SU-DHL-6 (cell line): ENCODE data around the gene TXLNG.

Source experiments
- EZH2phosphoT487 ChIP-seq: fragments of 200-600 bp; sonication (generic), shearing (Covaris generic); conservative IDR thresholded peaks from 2 replicates; pipeline ENCODE4 v1.6.1; 2018; ENCODE audit warnings: mild to moderate bottlenecking, antibody characterized with exemption, low read length, moderate library complexity, mixed read lengths
- TF ChIP-seq, protein P1 (sequence below): fragments of 200-600 bp; sonication (generic); IDR thresholded peaks from one replicate; pipeline ENCODE4 v1.5.1; 2017; ENCODE audit warnings: antibody characterized with exemption, mild to moderate bottlenecking, low read length, moderate library complexity; ENCODE audit not compliant: insufficient read depth, poor library complexity, severe bottlenecking

DNA sequence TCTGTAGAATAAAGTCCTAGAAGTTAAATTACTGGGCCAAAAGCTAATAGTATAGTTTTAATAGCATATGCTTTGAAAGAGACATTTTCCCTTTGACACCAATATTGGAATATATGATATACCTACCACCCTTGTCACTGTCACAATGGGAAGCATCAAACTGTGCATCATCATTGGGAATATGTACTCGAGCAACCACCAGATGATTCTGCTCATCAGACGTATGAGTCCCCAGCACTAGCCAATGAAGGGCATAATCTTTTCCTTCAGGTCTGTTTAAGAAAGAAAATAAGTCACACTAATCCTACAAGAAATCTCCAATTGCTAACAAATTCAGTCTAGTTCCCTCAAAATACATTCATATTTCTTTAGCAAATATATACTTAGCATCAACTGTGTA, 76.6 kb downstream of the TXLNG start:
- TF ChIP-seq, protein P1, sequence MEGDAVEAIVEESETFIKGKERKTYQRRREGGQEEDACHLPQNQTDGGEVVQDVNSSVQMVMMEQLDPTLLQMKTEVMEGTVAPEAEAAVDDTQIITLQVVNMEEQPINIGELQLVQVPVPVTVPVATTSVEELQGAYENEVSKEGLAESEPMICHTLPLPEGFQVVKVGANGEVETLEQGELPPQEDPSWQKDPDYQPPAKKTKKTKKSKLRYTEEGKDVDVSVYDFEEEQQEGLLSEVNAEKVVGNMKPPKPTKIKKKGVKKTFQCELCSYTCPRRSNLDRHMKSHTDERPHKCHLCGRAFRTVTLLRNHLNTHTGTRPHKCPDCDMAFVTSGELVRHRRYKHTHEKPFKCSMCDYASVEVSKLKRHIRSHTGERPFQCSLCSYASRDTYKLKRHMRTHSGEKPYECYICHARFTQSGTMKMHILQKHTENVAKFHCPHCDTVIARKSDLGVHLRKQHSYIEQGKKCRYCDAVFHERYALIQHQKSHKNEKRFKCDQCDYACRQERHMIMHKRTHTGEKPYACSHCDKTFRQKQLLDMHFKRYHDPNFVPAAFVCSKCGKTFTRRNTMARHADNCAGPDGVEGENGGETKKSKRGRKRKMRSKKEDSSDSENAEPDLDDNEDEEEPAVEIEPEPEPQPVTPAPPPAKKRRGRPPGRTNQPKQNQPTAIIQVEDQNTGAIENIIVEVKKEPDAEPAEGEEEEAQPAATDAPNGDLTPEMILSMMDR = no peak
- no peak for TF ChIP-seq EZH2phosphoT487
